ENCODE data around the gene CAB39L. TPM values are rescaled to one million over a fixed set of nuclear protein-coding genes. Genes with fewer than 3 reads are reported as not detected.

The CAB39L gene
- total and polyA plus RNA-seq, 10 donors: 1.6 to 7.5 (median 5.9) TPM

GRCh38 chr13:49410477-49410876 is 33.4 kb downstream of the CAB39L start:
- peaks cover 0 to 9% (median 2%) of the 10 kb centered on the region in 8 donors for H3K9me3 ChIP-seq
- intact Hi-C loops (cut with DNase I; ENCODE audit: low total_unique reads): no loop called here
- no peaks in the 10 kb centered on the region for H3K27me3 ChIP-seq (replicated peaks in 1 of 7)
- H3K4me3 ChIP-seq: no peak overlapping the region
- H3K36me3 ChIP-seq: no peaks in the 10 kb centered on the region
- H3K27ac ChIP-seq: no peak overlapping the region
- DNase-seq: no peak
- TF ChIP-seq CTCF (IDR thresholded peaks at IDR 0.05 in 8 of 11, conservative IDR thresholded peaks at IDR 0.05 in 3 of 11): no peak
- no peak for TF ChIP-seq POLR2A (IDR thresholded peaks at IDR 0.05)
- no peak for TF ChIP-seq POLR2AphosphoS5 (IDR thresholded peaks at IDR 0.05)
- H3K4me1 ChIP-seq: no peaks in the 10 kb centered on the region

GRCh38 chr13:49410006-49410405 is 33.9 kb downstream of the CAB39L start:
- peaks cover 1 to 14% (median 6%) of the 10 kb centered on the region in 8 donors for H3K9me3 ChIP-seq

GRCh38 chr13:49409008-49409407 is 34.9 kb downstream of the CAB39L start:
- intact Hi-C loops (cut with DNase I; ENCODE audit: low total_unique reads): no loop called here

More at GRCh38 chr13:49410006-49410405, 33.9 kb downstream of the CAB39L start:
- Histone ChIP-seq H3K4me1 (no peaks in the 10 kb centered on the region), H3K27ac (no peak overlapping the region), H3K27me3 (replicated peaks in 1 of 7) (no peaks in the 10 kb centered on the region), H3K36me3 (no peaks in the 10 kb centered on the region), H3K4me3 (no peak overlapping the region)
- intact Hi-C loops (cut with DNase I; ENCODE audit: low total_unique reads): no loop called here
- TF ChIP-seq CTCF (IDR thresholded peaks at IDR 0.05 in 8 of 11, conservative IDR thresholded peaks at IDR 0.05 in 3 of 11) (no peak), POLR2AphosphoS5 (IDR thresholded peaks at IDR 0.05) (no peak), POLR2A (IDR thresholded peaks at IDR 0.05) (no peak)
- WGBS, 5 donors: 78 to 91% (median 86%) methylated on average over 4 of the region's 4 CpGs
- DNase-seq: no peak

GRCh38 chr13:49407936-49408335 is 35.9 kb downstream of the CAB39L start:
- intact Hi-C loops (cut with DNase I; ENCODE audit: low total_unique reads): no loop called here
- H3K27ac ChIP-seq: no peak overlapping the region
- H3K36me3 ChIP-seq: peaks cover 0 to 5% (median 0%) of the 10 kb centered on the region in 6 donors
- TF ChIP-seq POLR2AphosphoS5 (IDR thresholded peaks at IDR 0.05) (no peak), POLR2A (IDR thresholded peaks at IDR 0.05) (no peak), CTCF (IDR thresholded peaks at IDR 0.05 in 8 of 11, conservative IDR thresholded peaks at IDR 0.05 in 3 of 11) (no peak)
- no peaks in the 10 kb centered on the region for H3K4me1 ChIP-seq
- H3K9me3 ChIP-seq: peaks cover 3 to 31% (median 21%) of the 10 kb centered on the region in 8 donors
- H3K27me3 ChIP-seq (replicated peaks in 1 of 7): no peaks in the 10 kb centered on the region
- WGBS, 5 donors: 84 to 98% (median 95%) methylated on average over 4 of the region's 4 CpGs
- DNase-seq: no peak
- H3K4me3 ChIP-seq: no peak overlapping the region

More at GRCh38 chr13:49409008-49409407, 34.9 kb downstream of the CAB39L start:
- Histone ChIP-seq H3K27me3 (replicated peaks in 1 of 7) (no peaks in the 10 kb centered on the region), H3K9me3 (peaks cover 3 to 24% (median 16%) of the 10 kb centered on the region in 8 donors), H3K4me1 (no peaks in the 10 kb centered on the region), H3K36me3 (peaks cover 0 to 2% (median 0%) of the 10 kb centered on the region in 6 donors), H3K27ac (no peak overlapping the region), H3K4me3 (no peak overlapping the region)
- no peak for DNase-seq
- TF ChIP-seq CTCF (IDR thresholded peaks at IDR 0.05 in 8 of 11, conservative IDR thresholded peaks at IDR 0.05 in 3 of 11) (no peak), POLR2AphosphoS5 (IDR thresholded peaks at IDR 0.05) (no peak), POLR2A (IDR thresholded peaks at IDR 0.05) (no peak)
- 89 to 96% (median 92%) methylated on average over 3 of the region's 3 CpGs for WGBS, 5 donors
